Activated CD4-positive, alpha-beta memory T cell treated with anti-CD3 and anti-CD28 coated beads, Interleukin-2, amount 10 ng/mL, durations not matched to agents 7 days and 5 days (primary cell): ENCODE results near the gene LRP1B. TPM values are rescaled to one million over a fixed set of nuclear protein-coding genes. Genes with fewer than 3 reads are reported as not detected.
"Not testable (repeated sequence)": the region's sequence is repeated elsewhere in the genome, so short reads cannot be mapped to it uniquely, and the experiment has no call there.

Experiments used
- CTCF ChIA-PET: fragments of 350-600 bp; sonication (Branson Sonifier 250); formaldehyde crosslinking; loops from one replicate; lab custom pipeline; 2021; ENCODE audit warnings: antibody characterized with exemption, inconsistent platforms; lab: Charles Lee
- POLR2A ChIA-PET: fragments of 350-600 bp; sonication (Branson Sonifier 250); formaldehyde crosslinking; loops from one replicate; lab custom pipeline; 2021; ENCODE audit warnings: antibody characterized with exemption; lab: Charles Lee
- DNase-seq: peaks from one replicate; pipeline ENCODE4 v3.0.0-alpha.2; 2020
- H3K27ac Mint-ChIP-seq: one replicate; pipeline ENCODE4 v1.8.0; 2021; ENCODE audit warnings: mild to moderate bottlenecking, mixed read lengths
- H3K27me3 Mint-ChIP-seq: one replicate; pipeline ENCODE4 v1.8.0; 2021; ENCODE audit warnings: mixed read lengths
- H3K36me3 Mint-ChIP-seq: one replicate; pipeline ENCODE4 v1.8.0; 2021; ENCODE audit warnings: low read depth, mixed read lengths
- H3K4me1 Mint-ChIP-seq: one replicate; pipeline ENCODE4 v1.8.0; 2021; ENCODE audit warnings: mixed read lengths
- H3K4me3 Mint-ChIP-seq: one replicate; pipeline ENCODE4 v1.8.0; 2021; ENCODE audit warnings: mild to moderate bottlenecking, mixed read lengths
- H3K9me3 Mint-ChIP-seq: one replicate; pipeline ENCODE4 v1.8.0; 2021; ENCODE audit warnings: mixed read lengths
- total RNA-seq, 2 experiments: library from RNA; stranded (reverse); gene quantifications; one replicate each; pipeline ENCODE4 v1.2.3, GENCODE V29; 2021

LRP1B gene
- total RNA-seq, 2 experiments from 2014 or later = not detected

- POLR2A ChIA-PET, CTCF ChIA-PET, H3K27ac Mint-ChIP-seq, DNase-seq, H3K4me1 Mint-ChIP-seq, H3K27me3 Mint-ChIP-seq, H3K36me3 Mint-ChIP-seq, H3K4me3 Mint-ChIP-seq, H3K9me3 Mint-ChIP-seq: not testable (repeated sequence)
Observed at GRCh38 chr2:140344266-140344665, 1786.5 kb downstream of the LRP1B start.

DNA sequence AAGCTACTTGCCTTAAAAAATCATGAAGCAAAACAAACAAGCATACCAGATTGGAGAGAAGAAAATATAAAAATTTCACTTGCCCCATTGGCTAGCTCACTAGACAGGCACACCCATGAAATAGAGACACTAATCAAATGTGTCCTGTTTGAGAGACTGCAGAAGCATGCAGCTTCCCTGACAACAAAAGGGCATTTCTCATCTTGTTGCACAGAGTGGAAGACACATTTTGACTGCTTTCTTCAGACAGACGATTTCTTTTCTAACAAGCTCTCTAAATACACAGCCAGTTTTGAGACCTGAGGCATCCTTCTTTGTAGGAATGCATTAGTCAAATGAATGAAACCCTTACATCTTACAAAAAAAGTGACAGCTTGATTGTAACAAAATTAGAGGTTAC, 1792.0 kb downstream of the LRP1B start:
- H3K27ac Mint-ChIP-seq = no peak overlapping the region
- CTCF ChIA-PET = no interaction called here

DNA sequence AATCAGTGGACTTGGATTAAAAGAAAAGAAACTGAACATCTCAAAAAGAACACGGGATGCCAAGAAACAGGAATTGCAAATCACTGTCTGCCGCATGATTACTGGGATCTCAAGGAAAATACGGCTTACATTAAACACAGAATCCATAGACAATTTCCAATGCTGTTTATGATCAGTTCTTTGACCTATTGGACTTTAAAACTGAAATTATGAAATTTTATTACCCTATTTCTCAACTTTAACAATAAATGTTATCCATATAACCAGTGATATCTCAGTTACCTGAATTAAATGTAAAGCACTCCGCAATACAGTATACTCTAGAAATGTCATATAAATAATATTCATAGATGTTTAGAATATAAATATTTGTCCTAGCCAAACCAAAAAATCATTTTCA, 1793.8 kb downstream of the LRP1B start:
- Mint-ChIP-seq H3K4me1 (no peaks in the 10 kb centered on the region), H3K36me3 (no peaks in the 10 kb centered on the region), H3K27me3 (no peaks in the 10 kb centered on the region), H3K27ac (no peak overlapping the region), H3K4me3 (no peak overlapping the region), H3K9me3 (peaks cover 18% of the 10 kb centered on the region)
- no peak for DNase-seq
- CTCF ChIA-PET = no interaction called here
- POLR2A ChIA-PET = no interaction called here

More for the DNA sequence above, 1792.0 kb downstream of the LRP1B start:
- Mint-ChIP-seq H3K27me3 (no peaks in the 10 kb centered on the region), H3K9me3 (peaks cover 9% of the 10 kb centered on the region), H3K4me3 (no peak overlapping the region), H3K36me3 (no peaks in the 10 kb centered on the region), H3K4me1 (no peaks in the 10 kb centered on the region)
- no peak for DNase-seq
- POLR2A ChIA-PET = no interaction called here

- no peaks in the 10 kb centered on the region for H3K36me3 Mint-ChIP-seq
- CTCF ChIA-PET = no interaction called here
Observed at GRCh38 chr2:140316345-140316744, 1814.5 kb downstream of the LRP1B start.

DNA sequence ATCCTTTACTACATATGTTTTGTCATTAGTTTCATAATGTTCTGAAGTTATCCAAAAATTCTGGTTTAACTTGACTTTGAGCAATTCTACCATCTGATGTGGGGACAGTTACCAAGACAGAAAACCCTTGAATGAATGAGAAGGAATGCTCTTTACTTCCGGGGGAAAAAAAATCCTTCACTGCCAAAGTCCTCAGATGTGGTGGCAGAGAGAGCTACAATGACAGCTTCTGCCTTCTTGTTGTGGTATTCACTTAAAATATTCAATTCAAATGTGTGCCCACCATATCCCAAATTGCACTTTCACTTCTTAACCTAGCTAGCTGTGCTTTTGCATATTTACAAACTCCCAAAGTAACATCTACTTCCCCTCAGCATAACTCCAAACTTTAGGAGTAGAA, 1818.9 kb downstream of the LRP1B start:
- no peaks in the 10 kb centered on the region for H3K27me3 Mint-ChIP-seq
- ChIA-PET CTCF (no interaction called here), POLR2A (no interaction called here)
- peaks cover 3% of the 10 kb centered on the region for H3K9me3 Mint-ChIP-seq
- no peak for DNase-seq
- no peak overlapping the region for H3K4me3 Mint-ChIP-seq
- no peak overlapping the region for H3K27ac Mint-ChIP-seq
- no peaks in the 10 kb centered on the region for H3K4me1 Mint-ChIP-seq
- H3K36me3 Mint-ChIP-seq = no peaks in the 10 kb centered on the region

More at GRCh38 chr2:140316345-140316744, 1814.5 kb downstream of the LRP1B start:
- DNase-seq = no peak
- Mint-ChIP-seq H3K4me1 (no peaks in the 10 kb centered on the region), H3K4me3 (no peak overlapping the region), H3K27me3 (no peaks in the 10 kb centered on the region), H3K27ac (no peak overlapping the region), H3K9me3 (peaks cover 9% of the 10 kb centered on the region)
- POLR2A ChIA-PET = no interaction called here

DNA sequence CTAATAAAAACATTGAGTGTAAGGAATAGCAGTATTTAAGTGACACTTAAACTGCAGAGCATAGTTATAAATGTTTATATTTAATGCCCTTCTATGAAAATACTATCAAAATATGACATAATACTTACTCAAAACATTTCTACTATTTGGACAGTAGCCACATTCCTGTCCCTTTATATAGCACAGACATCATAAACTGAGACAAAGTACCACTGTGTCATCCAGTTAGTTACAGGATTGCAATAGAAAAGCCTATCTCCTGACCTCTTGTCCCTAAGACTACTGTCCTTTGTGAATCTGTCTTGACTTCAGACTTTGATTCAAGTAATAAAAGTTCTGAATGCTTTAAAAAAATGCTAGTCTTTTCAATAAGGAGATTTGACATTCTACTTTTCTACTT, 1822.1 kb downstream of the LRP1B start:
- Mint-ChIP-seq H3K4me1 (no peaks in the 10 kb centered on the region), H3K9me3 (peaks cover 1% of the 10 kb centered on the region), H3K27ac (no peak overlapping the region), H3K27me3 (no peaks in the 10 kb centered on the region), H3K4me3 (no peak overlapping the region), H3K36me3 (no peaks in the 10 kb centered on the region)
- DNase-seq = no peak
- POLR2A ChIA-PET = no interaction called here
- CTCF ChIA-PET = no interaction called here

DNA sequence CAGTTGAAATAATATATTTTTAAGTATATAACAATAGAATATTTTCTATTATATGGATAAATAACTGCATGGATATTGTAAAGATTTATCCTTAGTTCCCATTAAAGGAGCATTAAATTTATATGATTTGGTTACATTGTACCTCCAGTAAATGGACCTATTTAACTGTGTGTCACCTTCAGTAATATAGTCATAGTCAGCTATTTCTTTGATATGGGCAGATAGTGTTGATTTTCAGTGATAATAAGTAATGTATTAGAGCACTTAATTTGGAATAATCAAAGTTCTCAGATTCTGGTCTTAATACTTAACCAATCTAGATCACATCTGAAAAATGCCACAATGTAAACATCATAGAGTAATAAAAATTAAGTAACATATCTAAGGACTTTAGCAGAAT, 1823.3 kb downstream of the LRP1B start:
- ChIA-PET POLR2A (no interaction called here), CTCF (no interaction called here)
- Mint-ChIP-seq H3K27ac (no peak overlapping the region), H3K27me3 (no peaks in the 10 kb centered on the region), H3K9me3 (peaks cover 4% of the 10 kb centered on the region), H3K4me1 (no peaks in the 10 kb centered on the region), H3K4me3 (no peak overlapping the region), H3K36me3 (no peaks in the 10 kb centered on the region)
- DNase-seq = no peak

GRCh38 chr2:140295767-140296166, 1835.0 kb downstream of the LRP1B start:
- POLR2A ChIA-PET = no interaction called here
- Mint-ChIP-seq H3K9me3 (peaks cover 10% of the 10 kb centered on the region), H3K36me3 (no peaks in the 10 kb centered on the region)

DNA sequence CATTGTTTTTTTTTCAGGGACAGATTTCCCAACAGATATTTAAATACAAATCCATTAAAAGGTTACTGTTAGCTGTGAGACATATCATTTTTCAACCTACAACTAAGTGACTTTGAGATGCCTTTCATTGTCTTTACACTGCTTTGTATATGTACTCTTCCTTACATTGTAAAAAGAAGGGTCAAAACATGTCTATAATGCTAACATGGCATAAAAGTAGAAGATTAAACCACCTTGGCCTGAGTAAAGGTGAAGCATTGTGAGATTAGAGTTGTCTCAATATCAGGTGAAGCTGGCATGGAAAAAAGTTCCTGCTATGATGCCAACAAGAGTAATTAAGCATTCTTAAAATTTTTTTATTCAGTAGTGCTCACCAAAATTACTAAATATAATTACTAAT, 1842.1 kb downstream of the LRP1B start:
- no peaks in the 10 kb centered on the region for H3K27me3 Mint-ChIP-seq
- DNase-seq = no peak
- no peak overlapping the region for H3K27ac Mint-ChIP-seq
- no peaks in the 10 kb centered on the region for H3K4me1 Mint-ChIP-seq
- no peak overlapping the region for H3K4me3 Mint-ChIP-seq
- POLR2A ChIA-PET = no interaction called here
- peaks cover 3% of the 10 kb centered on the region for H3K9me3 Mint-ChIP-seq
- H3K36me3 Mint-ChIP-seq = no peaks in the 10 kb centered on the region
- CTCF ChIA-PET = no interaction called here

More at GRCh38 chr2:140295767-140296166, 1835.0 kb downstream of the LRP1B start:
- Mint-ChIP-seq H3K4me3 (no peak overlapping the region), H3K27me3 (no peaks in the 10 kb centered on the region), H3K27ac (no peak overlapping the region), H3K4me1 (no peaks in the 10 kb centered on the region)
- CTCF ChIA-PET = no interaction called here
- DNase-seq = no peak

DNA sequence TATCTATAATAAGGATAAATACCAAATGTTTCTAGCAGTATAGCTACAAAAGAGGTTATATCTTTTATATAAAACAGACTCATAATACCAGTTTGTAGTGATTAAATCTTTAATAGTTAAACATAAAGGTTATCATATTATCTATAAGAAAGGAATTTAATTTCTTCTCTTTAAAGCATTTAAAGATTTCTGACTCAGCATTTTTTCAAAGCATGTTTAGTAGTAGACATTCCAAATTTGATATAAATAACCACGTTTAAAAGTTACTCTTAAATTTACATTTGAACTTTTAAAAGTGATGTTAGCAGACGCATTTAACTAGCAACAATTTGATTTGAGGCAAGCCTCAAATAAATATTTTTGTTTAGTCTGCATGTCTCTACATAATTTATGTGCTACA, 1842.6 kb downstream of the LRP1B start:
- ChIA-PET POLR2A (no interaction called here), CTCF (no interaction called here)
- peaks cover 3% of the 10 kb centered on the region for H3K9me3 Mint-ChIP-seq
- no peaks in the 10 kb centered on the region for H3K36me3 Mint-ChIP-seq
- H3K27ac Mint-ChIP-seq = no peak overlapping the region
- H3K4me1 Mint-ChIP-seq = no peaks in the 10 kb centered on the region
- no peaks in the 10 kb centered on the region for H3K27me3 Mint-ChIP-seq
- no peak for DNase-seq
- no peak overlapping the region for H3K4me3 Mint-ChIP-seq

DNA sequence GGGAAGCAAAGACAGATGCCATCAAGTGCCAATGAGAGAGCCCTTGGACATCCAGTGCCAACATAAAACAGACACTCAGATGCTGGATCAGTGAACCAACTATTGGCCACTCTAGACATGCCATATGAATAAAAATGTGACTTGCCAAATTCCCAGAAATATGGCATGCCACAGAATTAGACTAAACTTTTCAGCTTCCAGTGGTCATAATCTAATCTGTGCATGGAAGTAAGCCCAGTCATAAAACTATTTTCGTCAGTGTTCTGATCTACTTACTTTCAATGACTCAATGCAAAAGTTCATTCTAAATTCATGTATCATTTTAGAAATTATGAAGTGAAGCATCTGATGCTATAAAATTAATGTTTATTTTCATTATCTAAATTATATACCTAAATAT, 1844.4 kb downstream of the LRP1B start:
- Mint-ChIP-seq H3K4me3 (no peak overlapping the region), H3K27ac (no peak overlapping the region), H3K27me3 (no peaks in the 10 kb centered on the region), H3K4me1 (no peaks in the 10 kb centered on the region), H3K36me3 (no peaks in the 10 kb centered on the region), H3K9me3 (no peaks in the 10 kb centered on the region)
- ChIA-PET POLR2A (no interaction called here), CTCF (no interaction called here)
- DNase-seq = no peak

DNA sequence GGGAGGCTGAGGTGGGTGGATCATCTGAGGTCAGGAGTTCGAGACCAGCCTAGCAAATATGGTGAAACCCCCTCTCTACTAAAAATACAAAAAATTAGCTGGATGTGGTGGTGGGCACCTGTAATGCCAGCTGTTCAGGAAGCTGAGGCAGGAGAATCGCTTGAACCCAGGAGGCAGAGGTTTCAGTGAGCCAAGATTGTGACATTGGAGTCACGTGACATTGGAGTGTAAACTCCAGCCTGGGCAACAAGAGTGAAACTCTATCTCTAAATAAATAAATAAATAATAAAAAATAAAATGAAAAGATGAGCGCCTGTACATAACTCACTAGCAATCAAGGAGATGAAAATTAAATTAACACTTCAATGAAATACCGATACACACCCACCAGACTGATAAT, 1853.5 kb downstream of the LRP1B start:
- H3K4me3 Mint-ChIP-seq, POLR2A ChIA-PET, H3K27ac Mint-ChIP-seq, DNase-seq, H3K27me3 Mint-ChIP-seq, CTCF ChIA-PET, H3K9me3 Mint-ChIP-seq, H3K36me3 Mint-ChIP-seq, H3K4me1 Mint-ChIP-seq: not testable (repeated sequence)

GRCh38 chr2:140276661-140277060, 1854.2 kb downstream of the LRP1B start:
- ChIA-PET POLR2A (no interaction called here), CTCF (no interaction called here)
- Mint-ChIP-seq H3K4me3 (no peak overlapping the region), H3K27me3 (no peaks in the 10 kb centered on the region), H3K27ac (no peak overlapping the region), H3K9me3 (peaks cover 3% of the 10 kb centered on the region), H3K36me3 (no peaks in the 10 kb centered on the region), H3K4me1 (no peaks in the 10 kb centered on the region)
- no peak for DNase-seq

DNA sequence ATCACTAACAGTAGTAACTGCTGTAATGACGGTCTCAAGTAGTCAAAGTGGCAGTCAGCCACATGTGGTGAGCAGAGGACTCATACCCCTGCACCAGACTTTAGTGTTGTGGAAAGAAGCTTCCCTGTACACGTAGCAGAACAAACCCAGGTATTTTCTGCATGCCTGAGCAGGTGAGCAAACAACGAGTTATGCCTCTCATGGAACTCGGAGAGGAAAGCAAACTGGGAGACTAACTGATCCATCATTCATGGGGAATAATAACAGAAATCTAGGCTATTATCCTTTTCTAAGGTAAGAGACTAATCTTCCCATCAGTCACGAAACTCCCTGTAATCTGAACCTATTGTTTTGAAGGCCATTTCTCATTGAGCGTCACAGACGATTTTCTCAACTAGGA, 1855.4 kb downstream of the LRP1B start:
- no peak for DNase-seq
- Mint-ChIP-seq H3K4me3 (no peak overlapping the region), H3K9me3 (peaks cover 3% of the 10 kb centered on the region), H3K27me3 (no peaks in the 10 kb centered on the region), H3K36me3 (no peaks in the 10 kb centered on the region), H3K27ac (no peak overlapping the region), H3K4me1 (no peaks in the 10 kb centered on the region)
- CTCF ChIA-PET = no interaction called here
- POLR2A ChIA-PET = no interaction called here

- POLR2A ChIA-PET = no interaction called here
- no peak overlapping the region for H3K4me3 Mint-ChIP-seq
- peaks cover 3% of the 10 kb centered on the region for H3K9me3 Mint-ChIP-seq
- no peak overlapping the region for H3K27ac Mint-ChIP-seq
- CTCF ChIA-PET = no interaction called here
- H3K27me3 Mint-ChIP-seq = no peaks in the 10 kb centered on the region
- no peak for DNase-seq
- H3K36me3 Mint-ChIP-seq = no peaks in the 10 kb centered on the region
- no peaks in the 10 kb centered on the region for H3K4me1 Mint-ChIP-seq
Observed at GRCh38 chr2:140274891-140275290, 1855.9 kb downstream of the LRP1B start.
